ENCODE results near the gene ATP6V1G1.
"Not testable (repeated sequence)": the region's sequence is repeated elsewhere in the genome, so short reads cannot be mapped to it uniquely, and the experiment has no call there.

The ATP6V1G1 gene

DNA sequence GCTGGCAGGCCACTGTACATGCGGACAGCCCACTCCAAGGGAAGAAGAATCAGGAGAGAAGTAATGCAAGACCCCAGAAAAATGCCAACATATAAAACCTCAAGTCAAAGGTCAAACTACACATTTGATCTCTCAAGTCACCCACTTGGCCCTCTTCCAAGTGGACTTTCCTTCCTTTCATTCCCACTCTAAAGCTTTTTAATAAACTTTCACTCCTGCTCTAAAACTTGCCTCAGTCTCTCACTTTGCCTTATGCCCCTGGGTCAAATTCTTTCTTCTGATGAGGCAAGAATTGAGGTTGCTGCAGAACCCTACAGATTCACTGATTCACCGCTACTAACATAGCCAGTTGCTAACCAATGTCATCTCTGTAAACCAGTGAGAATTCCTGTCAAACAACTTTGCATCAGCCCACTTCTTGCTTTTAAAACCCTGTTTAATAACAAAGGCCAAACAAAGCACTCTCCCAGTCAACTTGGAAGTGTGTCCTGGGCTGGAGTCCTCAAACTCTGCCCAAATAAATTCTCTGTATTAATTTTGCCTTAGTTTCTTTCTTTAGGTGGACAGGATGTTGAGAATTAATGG lies 6.9 kb upstream of the ATP6V1G1 start:
- DNase-seq = no peak

DNA sequence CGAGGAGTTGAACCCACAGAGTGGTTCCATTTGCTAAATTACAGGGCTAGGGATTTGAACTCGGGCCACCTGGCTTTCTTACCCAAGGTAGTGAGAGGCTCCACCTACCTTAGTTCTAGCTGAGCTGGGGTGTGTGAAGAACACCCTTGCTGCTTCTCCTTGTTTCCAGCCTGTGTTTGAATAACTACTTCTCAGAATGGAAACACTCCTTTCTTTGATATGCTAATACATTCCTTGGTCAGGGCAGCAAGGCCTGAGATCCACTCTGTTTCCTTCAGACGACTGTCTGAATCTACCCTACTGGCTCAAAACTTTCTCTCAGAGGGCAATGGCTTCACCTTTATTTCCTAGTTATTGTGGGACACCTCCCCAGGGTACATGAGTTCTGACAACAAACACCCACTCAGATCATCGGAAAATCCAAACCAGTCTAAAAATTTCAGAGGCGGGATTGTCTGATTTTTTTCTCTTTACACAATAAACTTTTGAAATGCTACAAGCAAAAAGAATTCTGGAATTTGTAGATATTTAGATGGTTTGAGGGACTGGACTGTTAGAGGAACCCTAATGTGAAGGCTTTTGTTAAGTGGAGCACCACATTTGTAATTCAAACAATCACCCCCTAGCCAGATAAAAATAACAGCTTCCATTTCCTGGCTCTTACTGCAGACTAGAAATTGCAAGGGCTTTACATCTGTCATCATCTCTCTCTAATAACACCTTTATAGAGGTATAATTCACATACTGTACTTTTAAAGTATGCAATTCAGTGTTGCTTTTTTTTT lies 4.0 kb upstream of the ATP6V1G1 start:
- no peak for DNase-seq

DNA sequence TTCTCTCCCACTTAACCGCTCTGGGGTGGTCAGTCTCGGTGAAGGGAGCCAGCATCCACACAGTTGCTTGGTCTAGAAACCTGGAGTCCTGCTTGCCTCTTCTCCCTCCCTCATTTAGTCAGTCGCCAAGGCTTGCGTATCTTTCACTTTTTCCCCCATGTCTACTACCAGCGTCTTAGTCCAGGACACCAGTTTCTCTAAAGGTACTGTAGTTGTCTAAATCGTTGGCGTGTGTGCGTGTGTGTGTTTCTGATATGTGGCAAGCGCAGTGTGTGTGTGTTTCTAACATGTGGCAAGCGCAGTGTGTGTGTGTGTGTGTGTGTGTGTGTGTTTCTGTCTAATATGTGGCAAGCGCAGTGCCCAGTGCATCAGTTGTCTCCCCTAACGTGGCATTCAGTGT lies 641 bp downstream of the ATP6V1G1 start:
- DNase-seq = no peak

DNA sequence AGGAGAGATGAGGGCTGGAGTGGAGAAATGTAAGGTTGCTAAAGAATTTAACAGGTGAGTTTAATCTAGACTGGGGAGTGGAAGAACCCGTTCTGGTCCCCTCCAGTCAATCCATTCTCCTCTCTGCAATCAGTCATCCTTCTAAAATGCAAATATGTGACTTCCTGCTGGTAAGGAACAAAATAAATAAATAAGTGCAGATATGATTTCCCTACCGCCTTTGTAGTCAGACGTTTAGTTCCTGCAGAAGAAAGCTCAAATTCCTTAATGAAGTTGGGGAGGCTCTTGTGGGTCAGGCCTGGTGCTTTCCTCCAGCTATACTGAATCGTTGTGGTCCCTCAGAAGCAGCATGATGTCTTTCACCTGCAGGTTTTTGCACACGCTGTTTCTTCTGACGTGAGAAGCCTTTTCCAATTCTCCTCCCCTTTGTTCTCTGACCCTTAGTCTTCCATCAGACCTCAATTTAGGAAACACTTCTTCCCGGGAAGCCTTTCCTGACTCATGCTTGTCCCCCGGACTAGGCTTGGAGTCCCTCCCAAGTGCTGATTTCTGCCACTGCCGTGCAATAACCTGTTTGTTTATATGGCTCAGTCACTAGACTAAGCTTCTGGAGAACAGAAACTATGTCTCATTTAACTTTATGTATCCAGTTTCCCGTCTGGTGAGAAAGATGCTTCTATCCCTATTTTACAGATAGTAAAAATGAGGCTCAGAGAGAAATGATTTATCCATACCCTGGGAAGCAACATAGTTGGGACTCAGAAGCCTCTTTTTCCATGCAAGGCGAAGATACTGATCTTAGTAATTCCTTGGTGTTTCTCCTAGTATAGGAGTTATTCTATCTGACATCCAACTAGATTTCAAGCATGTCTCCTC lies 1.3 kb downstream of the ATP6V1G1 start:
- no peak for DNase-seq

DNA sequence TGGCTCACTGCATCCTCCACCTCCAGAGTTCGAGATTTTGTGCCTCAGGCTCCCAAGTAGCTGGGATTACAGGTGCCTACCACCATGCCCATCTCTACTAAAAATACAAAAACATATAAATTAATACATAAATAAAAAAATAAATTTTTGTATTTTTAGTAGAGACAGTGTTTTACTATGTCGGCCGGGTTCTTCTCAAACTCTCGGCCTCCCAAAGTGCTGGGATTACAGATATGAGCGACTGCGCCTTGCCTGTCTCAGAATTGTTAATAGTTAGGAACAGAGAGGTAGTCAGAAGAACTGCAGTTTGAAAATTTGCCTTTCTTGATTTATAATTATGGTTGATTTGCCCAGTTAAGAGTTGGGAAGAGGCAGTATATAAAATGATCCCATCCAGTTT lies 2.8 kb downstream of the ATP6V1G1 start:
- DNase-seq = no peak

DNA sequence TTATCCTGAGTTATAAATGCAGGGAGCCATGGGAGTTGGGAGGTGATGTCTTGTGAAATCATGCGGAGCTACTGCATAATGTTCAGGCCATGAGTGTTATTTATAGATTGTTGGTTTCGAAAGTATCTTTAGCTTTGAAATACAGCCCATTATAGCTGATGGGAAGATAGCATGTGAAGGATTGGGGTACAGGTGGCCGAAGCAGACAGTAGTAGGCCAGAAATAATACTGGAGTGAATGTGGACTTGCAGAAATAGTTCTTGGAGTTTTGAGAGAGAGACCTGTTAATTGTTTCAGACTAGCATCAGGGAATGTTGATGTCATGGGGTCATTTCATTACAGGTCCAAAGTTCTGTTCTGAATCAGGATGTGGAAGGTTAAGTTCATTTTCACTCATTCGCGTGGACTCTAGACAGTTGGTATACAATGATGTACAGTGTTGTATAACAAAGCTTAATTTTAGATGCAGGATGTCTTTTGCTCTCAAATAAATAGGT lies 3.8 kb downstream of the ATP6V1G1 start:
- no peak for DNase-seq

DNA sequence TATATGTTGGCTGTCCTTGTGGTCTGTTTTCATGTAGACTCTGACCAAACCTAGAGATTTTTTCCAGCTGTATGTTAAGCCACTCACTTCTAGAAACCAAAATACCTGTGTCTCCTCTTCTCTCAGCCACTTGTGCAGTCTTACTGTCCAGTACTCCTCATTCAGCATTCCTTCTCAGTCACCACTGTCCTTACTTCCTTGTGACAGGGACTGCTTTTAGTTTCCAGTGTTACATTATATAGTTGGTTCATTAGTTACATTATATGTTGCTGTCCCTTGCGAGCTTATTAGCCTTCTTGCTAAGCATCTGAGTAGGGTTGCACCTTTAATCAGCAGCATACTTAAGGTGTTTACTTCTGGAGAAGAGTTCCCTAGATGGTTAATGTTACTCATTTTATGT lies 4.3 kb downstream of the ATP6V1G1 start:
- no peak for DNase-seq

DNA sequence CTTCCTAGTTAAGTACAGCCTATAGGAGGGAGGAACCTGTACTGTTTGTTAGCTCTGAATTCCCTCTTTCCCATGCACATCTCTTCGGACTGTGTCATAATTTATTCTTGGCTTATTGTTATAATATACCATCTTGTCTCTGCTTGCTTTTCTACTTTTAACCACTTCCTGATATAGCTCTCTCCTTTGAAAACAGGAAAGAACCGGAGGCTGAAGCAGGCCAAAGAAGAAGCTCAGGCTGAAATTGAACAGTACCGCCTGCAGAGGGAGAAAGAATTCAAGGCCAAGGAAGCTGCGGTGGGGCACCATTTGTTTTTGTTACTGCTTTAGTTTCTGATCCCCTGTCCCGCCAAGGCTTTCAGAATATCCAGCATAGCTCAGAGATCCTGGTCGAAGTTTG lies 4.8 kb downstream of the ATP6V1G1 start:
- peak; percentile 21 for DNase-seq

DNA sequence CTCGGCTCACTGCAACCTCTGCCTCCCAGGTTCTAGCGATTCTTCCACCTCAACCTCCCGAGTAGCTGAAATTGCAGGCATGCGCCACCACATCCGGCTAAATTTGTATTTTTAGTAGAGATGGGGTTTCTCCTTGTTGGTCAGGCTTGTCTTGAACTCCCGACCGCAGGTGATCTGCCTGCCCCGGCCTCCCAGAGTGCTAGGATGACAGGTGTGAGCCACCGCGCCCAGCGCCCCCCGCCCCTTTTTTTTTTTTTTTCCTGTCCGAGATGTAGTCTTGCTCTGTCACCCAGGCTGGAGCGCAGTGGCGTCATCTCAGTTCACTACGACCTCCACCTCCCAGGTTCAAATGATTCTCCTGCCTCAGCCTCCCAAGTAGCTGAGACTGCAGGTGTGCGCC lies 6.6 kb downstream of the ATP6V1G1 start:
- DNase-seq = no peak

DNA sequence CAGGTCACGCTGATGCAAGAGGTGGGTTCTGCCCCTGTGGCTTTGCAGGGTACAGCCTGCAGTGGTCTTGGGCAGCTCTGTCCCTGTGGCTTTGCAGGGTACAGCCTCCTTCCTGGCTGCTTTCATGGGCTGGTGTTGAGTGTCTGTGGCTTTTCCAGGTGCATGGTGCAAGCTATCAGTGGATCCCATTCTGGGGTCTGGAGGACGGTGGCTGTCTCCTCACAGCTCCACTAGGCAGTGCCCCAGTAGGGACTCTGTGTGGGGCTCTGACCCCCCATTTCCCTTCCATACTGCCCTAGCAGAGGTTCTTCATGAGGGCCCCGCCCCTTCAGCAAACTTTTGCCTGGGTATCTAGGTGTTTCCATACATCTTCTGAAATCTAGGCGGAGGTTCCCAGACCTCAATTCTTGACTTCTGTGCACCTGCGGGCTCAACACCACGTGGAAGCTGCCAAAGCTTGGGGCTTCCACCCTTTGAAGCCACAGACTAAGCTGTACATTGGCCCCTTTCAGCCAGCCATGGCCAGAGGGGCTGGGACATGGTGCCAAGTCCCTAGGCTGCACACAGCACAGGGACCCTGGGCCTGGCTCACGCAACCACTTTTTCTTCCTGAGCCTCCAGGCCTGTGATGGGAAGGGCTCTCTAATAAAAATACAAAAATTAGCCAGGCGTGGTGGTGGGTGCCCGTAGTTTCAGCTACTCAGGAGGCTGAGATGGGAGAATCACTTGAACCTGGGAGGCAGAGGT lies 13.1 kb downstream of the ATP6V1G1 start:
- not testable (repeated sequence) for DNase-seq

DNA sequence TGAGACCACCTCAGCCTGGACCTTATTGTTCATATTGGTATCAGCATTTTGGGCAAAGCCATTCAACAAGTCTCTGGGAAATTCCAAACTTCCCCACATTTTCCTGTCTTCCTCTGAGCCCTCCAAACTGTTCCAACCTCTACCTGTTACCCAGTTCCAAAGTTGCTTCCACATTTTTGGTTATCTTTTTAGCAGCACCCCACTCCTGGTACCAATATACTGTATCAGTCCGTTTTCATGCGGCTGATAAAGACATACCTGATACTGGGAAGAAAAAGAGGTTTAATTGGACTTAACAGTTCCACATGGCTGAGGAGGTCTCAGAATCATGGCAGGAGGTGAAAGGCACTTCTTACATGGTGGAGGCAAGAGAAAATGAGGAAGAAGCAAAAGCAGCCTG lies 14.2 kb downstream of the ATP6V1G1 start:
- DNase-seq = not testable (repeated sequence)

DNA sequence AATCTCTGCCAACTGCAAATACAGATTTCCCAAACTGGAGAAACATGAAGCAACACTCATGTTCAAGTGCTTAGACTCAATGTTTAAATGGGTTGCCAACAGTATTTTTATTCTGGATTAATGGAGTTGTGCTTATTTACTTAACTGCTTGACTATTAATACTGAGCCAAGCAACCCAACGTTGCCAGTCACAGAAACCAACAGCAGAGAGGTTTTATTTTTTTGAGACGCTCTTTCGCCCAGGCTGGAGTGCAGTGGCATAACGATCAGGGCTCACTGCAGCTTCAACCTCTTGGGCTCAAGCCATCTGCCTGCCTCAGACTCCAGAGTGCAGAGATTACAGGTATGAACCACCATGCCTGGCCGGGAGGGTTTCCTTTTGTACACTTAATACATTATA lies 15.1 kb downstream of the ATP6V1G1 start:
- DNase-seq = no peak

DNA sequence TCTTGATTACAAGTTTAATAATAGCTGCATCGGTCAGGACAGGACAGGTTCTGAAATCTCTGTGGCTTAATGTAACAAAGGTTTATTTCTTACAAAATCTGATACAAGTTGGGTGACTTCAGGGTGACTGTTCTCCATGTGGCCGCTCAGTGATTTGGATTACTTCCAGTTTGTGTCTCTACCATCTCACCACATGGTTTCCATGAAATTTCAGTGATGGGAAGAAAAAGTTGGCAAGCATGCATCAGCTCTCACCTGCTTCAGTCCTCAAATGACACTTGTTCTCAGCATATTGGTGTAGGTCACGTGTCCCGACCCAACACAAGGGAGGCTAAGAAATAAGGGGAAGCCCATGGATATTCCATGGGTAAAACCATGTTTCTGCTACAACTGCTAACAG lies 15.7 kb downstream of the ATP6V1G1 start:
- DNase-seq = no peak

DNA sequence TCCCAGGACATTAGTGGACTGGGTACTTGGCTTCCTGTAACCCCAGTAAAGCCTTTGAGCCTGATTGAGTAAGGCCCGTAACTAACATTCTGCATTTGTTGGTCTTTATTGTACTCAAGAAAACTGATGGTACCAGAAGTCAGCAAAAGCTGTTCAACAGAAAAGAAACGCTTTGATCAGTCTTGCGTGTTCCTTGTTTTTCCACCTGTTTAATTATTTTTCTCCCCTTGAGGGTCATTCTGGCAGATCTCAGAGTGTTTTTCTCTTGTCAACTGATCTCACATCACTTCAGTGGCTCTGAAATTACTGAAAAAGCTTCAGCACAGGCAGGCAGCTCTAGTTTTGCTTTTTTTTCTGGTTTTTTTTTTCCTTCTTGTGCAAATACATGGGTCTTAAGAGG lies 17.4 kb downstream of the ATP6V1G1 start:
- DNase-seq = no peak

DNA sequence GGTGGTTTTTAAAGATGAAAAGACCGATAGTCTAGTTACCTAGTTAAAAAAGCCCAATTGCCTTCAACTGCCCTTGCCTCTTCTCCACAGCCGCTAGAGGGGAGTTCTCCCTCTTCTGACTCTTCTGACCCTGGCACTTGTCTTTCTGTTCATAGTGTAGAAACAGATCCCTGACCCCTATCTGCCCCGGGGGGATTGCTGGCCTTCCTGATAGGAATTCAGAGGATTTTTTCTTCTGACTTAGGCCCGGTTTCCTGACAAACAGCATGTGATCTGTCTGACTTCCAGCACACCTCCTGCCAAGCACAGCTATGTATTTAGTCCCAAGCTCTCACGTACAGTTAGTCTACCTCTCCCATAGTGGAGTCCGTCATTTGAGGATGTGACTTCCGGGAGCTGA lies 18.5 kb downstream of the ATP6V1G1 start:
- no peak for DNase-seq

DNA sequence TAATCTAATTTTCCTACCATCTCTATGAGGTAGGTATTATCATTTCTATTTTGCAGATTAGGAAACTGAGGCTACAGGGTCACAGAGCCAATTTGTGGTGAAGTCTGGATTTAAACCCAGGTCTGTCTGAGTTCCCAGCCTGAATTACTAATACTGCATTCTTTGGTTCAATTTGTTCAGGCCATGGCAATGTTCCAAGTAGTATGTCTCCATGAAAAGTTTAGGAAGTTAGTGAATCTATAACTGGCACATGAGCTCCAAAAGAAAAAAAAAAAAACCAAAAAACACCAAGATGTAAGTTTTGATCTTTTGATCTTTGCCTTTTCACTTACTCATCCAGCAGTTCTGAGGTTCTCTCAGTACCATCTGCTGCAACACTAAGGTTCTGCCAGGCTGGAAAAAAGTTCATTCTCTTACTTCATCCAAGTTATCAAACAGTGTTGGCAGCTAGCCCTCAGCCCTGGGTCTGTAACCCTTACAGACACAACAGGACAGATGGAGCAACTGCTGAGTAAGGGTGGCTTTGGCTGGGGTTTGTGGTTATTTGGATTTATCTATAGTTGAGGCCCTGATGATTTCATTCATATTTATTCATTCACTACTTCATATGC lies 19.1 kb downstream of the ATP6V1G1 start:
- no peak for DNase-seq

DNA sequence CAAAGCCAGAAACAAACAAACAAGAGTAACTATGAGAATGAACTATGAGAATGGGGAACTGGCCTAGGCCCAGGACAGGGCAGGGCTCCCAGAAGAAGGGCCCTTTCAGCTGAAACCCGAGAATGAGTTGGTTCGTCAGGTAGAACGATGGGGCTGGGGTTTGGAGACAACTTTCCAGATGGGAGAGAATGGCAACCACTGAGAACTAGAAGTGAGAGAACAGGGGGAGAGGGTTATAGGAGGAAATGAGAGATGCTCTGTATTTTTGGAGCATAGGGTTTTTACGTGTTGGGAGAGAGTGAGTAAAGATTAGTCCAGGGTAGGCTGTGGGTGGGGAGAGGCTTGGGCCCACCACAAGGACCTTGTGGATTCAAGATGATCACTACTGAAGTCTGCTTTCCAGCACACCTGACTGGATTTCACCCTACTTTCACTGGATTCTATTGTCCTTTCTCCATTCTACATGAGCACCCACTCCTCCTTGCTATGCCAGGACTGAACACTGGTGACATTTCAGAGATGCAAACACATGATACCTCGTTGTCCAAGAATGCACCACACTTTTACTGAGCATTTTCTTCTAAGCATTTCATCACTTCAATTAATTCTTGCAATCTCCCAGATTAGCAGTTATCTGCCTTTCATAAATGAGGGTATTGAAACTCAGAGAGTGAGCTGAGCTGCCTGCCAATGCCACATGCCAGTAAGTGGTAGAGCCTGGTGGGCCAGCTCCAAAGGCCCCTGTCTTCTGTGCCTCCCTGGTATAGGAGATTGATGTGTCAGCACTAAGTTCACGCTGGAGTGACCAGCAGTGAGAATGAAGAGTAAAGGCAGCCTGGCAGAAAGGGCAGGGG lies 20.3 kb downstream of the ATP6V1G1 start:
- DNase-seq = no peak

DNA sequence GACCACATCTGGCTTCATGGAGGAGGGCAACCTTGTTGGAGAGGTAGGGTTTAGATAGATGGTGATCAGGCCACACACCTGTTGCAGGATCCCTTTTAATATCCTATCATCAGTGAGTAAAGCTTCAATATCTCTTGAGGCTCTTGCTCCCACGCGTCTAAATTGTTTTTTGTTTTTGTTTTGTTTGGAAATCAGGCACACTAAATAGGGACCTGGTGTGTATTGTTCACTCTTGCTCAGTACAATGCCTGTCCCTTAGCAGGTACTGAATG lies 20.9 kb downstream of the ATP6V1G1 start:
- DNase-seq = no peak

DNA sequence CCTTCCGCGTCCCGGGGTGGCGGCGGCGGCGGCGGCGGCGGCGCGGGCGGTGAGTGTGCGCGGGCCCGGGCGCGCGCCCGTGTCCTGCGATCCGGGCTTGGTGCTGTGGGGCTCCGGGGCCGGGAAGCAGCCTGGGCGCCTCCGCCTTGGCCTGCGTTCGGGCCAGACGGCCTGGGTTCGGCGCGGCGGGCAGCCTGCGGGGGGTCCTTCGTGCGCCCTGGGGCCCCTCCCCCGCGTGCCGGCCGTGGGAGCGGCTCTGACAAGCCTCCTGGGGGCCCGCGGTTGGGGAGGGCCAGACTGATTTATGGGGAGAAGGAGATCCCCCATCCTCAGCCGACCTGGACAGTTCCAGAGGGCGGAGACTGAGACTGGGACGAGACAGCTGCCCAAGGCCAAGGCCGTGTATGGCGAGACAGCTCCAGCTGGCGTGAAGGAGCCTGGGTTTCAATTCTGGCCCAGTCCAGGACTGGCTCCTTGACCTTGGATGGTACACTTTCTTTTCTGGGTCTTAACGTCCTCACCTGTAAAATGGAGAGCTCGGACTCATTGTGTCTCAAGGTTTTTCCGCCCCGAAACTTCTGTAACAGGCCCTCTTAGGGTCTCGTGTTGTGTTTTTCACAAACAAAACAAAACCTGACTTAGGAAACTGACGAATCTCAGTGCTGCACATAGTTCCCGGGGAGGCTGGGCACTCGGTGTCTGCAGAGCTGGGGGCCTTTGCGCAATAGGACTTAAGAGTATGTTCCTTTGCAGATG lies 24.1 kb downstream of the ATP6V1G1 start:
- no peak for DNase-seq

DNA sequence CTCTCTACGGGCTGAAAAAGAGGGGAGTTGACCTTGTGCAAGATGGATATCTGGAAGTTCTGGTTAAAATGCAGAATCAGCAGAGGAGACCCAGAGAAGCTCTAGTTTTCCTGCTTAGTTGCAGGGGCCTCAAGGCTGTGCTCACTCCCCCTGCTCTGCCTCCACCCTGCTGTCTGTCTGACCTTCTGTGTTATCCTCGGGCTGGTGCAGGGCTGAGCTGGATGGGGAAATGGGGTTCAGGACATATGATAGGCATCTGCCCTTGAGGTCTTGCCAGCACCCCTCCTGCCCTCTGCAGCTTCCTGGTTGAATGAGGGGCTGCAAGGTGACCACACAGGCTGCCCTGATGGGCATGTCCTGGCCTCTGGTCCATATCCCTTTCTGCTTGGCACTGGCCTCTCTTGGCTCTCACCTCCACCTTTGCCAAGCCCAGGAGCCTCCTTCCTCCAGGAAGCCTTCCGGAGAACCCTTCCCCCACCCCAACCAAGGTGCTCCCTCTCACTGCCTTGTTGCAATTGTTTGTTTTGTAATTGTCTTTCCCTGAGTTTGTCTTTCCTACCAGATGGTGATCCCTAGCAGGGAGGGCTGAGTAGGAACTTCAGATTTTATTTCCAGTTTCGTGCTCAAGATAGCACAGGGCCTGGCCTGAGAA lies 24.8 kb downstream of the ATP6V1G1 start:
- DNase-seq = no peak

Data from effector CD8-positive, alpha-beta T cell (primary cell).